Measurements from ENCODE around the gene CABP5.

CABP5 gene

DNA sequence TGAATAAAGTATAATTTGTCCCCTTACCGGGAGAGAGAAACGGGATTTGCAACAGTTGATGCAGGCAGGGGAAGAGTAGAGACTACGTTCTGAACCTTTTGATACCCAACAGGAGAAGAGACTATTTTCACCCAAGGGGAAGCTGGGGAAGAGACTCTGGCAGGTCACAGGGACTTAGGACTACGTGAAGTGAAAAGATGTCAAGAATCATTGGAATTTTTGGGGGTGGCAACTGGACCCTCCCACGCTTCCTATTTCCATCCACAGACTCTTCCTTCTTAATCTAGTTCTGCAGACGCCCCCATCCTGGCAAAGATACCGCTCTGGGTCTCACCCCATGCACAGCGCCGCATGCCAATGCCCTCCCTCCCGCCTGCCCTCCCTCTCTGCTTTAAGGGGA, 13.8 kb downstream of the CABP5 start:
- no peak for DNase-seq

GRCh38 chr19:48029431-48029830, 14.4 kb downstream of the CABP5 start:
- no peak for DNase-seq

DNA sequence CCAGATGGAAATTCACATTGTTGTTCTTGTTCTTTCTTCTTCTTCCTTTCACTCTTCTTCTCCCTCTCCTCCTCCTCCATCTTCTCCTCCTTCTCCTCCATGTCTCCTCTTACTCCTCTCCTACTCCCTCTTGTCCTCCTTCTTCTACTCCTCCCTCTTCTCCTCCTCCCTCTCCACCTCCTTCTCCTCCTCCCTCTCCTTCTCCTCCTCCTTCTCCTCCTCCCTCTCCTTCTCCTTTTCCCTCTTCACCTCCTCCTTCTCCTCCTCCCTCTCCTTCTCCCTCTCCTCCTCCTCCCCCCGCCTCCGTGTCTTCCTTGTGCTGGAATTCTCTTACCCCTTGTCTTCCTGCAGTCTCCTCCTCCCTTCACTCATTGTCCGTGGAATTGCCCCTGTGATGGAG, 18.4 kb downstream of the CABP5 start:
- DNase-seq: no peak

DNA sequence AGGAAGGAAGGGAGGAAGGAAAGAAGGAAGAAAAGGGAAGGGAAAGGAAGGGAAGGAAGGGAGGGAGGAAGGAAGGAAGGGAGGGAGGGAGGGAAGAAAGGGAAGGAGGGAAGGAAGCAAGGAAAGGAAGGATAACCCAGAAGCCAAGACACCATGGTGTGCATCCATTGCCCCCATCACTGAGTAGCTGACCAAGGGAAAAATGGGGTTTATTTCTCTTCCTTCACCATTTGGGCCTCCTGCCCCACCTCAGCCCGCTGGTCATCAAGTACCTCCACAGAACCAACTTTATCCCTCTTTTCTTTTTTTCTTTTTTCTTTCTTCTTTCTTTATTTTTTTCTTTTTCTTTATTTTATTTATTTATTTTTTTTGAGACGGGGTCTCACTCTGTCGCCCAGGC, 20.4 kb downstream of the CABP5 start:
- DNase-seq: no peak

DNA sequence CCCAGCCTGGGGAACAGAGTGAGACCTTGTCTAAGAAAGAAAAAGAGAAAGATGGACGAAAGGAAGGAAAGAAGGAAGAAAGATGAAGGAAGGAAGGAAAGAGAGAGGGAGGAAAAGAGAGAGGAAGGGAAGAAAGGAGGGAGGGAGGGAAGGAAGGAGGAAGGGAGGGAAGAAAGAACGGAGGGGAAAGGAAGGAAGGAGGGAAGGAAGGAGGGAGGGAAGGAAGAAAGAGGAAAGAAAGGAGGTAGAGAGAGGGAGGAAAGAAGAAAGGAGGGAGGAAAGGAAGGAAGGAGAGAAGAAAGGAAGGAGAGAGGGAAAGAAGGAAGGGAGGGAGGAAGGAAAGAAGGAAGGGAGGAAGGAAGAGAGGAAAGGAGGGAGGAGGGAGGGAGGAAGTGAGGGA, 20.9 kb downstream of the CABP5 start:
- DNase-seq: no peak

GRCh38 chr19:48020686-48021085, 23.2 kb downstream of the CABP5 start:
- no peak for DNase-seq

- no peak for DNase-seq
These were observed 32.7 kb downstream of the CABP5 start for GRCh38 chr19:48010932-48011758.

DNA sequence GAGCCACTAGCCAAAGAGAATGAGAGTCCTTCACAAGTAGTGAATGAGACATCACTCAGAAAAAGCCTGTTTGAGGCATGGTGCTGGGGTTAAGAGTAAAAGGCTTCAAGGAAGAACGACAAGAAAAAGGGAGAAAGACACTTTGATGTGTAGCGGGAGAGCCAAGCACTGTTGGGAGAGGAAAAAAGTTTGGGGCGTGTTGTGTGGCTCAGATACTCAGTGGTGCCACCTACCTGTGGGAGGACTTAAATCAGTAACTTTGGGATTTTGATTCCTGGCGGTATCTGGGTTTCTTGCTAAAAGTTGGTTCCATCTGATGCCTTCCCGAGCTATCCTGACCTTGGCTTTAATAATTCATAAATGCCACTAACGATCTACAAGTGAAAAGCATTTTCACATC, 37.1 kb downstream of the CABP5 start:
- no peak for DNase-seq

DNA sequence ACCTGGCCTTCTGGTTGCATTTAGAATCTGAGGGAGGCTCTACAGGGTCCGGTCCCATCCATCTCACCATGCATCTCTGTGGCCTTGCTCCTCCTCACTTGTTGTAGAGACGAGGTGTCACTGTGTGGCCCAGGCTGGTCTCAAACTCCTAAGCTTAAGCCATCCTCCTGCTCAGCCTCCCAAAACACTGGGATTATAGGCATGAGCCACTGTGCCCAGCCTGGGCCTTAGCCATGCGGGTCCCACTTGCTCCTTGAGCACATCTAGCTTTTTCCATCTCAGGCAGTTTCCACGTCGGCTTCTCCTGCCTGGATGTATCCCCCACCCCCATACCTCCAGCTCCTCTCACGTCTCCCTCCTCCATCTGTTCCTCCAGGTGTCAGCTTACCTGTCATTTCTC, 39.6 kb downstream of the CABP5 start:
- DNase-seq: no peak

DNA sequence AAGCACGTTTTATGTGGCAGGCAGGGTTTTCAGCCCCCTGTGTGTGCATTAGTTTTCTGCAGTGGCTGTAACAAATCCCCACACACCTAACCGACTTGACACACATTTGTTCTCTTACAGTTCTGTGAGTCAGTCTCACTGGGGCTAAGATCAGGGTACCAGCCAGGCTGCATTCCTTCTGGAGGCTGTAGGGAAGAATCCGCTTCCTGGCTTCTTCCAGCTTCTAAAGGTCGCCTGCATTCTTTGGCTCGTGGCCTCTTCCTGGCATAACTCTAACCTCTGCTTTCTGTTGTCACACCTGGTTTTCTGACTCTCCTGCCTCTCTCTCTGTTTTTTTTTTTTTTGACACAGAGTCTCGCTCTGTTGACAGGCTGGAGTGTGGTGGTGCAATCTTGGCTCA, 43.0 kb downstream of the CABP5 start:
- DNase-seq: no peak

GRCh38 chr19:47998800-47999199, 45.1 kb downstream of the CABP5 start:
- DNase-seq: no peak

DNA sequence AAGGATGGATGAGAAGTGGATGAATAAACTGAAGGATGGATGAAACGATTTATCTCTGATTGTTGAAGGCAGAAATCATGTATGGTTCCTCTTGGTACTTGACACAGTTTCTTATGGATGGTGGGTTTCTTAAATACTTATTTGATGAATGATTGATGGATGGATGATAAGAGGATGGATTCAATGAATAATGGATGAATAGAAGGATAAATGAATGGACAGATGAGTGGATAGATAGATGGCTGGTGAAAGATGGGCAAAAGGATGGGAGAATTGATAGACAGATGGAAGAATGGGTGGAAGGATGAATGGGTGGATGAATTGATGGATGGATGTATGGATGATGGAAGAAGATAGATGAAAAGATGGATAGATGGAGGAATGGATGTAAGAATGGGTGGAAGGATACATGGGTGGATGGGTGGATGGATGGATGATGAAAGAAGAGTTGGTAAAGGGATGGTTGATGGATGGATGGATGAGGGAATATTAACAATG, 47.6 kb downstream of the CABP5 start:
- no peak for DNase-seq

DNA sequence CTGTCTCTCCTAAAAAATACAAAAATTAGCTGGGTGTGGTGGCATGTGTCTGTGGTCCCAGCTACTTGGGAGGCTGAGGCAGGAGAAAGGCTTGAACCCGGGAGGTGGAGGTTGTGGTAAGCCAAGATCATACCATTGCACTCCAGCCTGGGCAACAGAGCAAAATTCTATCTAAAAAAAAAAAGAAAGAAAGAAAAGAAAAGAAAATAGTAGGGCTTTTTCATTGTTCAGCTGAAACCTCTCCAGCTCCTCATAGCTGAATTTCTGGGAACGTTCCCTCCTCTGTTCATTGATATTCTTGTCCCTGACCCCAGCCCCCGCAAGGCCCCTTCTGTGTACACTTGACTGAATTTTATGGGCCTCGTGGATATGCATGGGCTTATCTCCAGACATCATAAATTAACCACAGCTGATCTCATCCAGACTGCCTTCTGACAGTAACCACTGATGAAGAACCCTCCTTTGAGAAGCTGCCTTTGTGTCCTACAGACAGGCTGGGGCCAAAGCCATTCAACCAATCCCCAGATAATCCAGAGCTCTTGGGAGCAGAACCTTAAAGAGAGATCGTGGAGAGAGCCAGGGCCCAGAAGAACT, 49.6 kb downstream of the CABP5 start, which contains the start of gene ELSPBP1:
Gene ELSPBP1, plus strand, starts transcription at position 424 of the 594 bp plus-strand sequence. CDS start 14,036 bp downstream, outside the sequence.
- DNase-seq: no peak

- DNase-seq: no peak
These were observed 51.8 kb downstream of the CABP5 start, which contains the start of gene BSPH1 for GRCh38 chr19:47992070-47992469. BSPH1 (minus strand) TSS chr19:47992170; CDS start chr19:47992081, 89 bp downstream.

DNA sequence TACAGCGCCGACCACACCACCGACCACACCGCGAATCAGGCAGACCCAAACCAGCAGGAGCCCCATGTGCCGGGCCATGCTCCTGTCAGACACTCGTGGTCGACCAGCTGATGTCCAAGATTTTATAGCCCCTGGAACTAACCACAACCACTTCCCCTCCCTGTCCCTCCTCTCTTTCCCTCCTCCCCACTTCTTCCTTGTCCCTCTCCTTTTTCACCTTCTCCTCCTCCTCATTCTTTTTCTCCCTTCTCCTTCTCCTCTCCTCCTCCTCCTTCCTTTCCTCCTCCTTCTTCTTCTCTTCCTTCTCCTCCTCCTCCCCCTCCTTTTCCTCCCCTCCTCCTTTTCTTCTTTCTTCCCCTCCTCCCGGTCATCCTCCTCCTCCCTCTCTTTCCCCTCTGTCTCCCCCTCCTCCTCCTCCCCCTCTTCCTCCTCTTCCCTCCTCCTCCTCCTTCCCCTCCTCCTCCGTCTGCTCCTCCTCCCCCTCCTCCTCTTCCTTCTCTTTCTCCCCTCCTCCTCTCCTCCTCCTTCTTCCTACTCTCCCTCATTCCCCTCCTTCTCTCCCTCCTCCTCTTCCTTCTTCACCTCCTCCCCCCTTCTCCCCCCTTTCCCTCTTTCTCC, 52.6 kb downstream of the CABP5 start:
- DNase-seq: no peak

Measured in effector CD8-positive, alpha-beta T cell (primary cell).